CD8-positive, alpha-beta memory T cell (primary cell): ENCODE data around the gene COL24A1. TPM values are rescaled to one million over a fixed set of nuclear protein-coding genes. Genes with fewer than 3 reads are reported as not detected.
"Not testable (repeated sequence)": the region's sequence is repeated elsewhere in the genome, so short reads cannot be mapped to it uniquely, and the experiment has no call there.

Source experiments
- CTCF ChIA-PET: fragments of 350-600 bp; sonication (Branson Sonifier 250); formaldehyde crosslinking; loops from one replicate; lab custom pipeline; 2021; ENCODE audit warnings: antibody characterized with exemption; lab: Charles Lee
- POLR2A ChIA-PET: fragments of 350-600 bp; sonication (Branson Sonifier 250); formaldehyde crosslinking; loops from one replicate; lab custom pipeline; 2021; ENCODE audit warnings: antibody characterized with exemption; lab: Charles Lee
- DNase-seq, 5 donors: peaks; one replicate each; pipeline versions ENCODE4 v3.0.0 to v3.0.0-alpha.2; 2020 to 2022; ENCODE audit warnings: mixed read lengths in 1 of 5
- H3K27ac ChIP-seq: one replicate; pipeline ENCODE4 v1.7.0; 2013; ENCODE audit warnings: low read depth, mild to moderate bottlenecking, low read length, moderate library complexity
- H3K27me3 ChIP-seq: 2 replicates; pipeline ENCODE4 v1.7.0; 2013; ENCODE audit warnings: low read length, mild to moderate bottlenecking; ENCODE audit not compliant: insufficient read depth, poor library complexity, severe bottlenecking
- H3K36me3 ChIP-seq: 2 replicates; pipeline ENCODE4 v1.7.0; 2013; ENCODE audit warnings: mild to moderate bottlenecking, low read length, moderate library complexity; ENCODE audit not compliant: insufficient read depth
- H3K4me1 ChIP-seq: 2 replicates; pipeline ENCODE4 v1.7.0; 2013; ENCODE audit warnings: mild to moderate bottlenecking, low read length, moderate library complexity; ENCODE audit not compliant: insufficient read depth
- H3K4me3 ChIP-seq: 2 replicates; pipeline ENCODE4 v1.7.0; 2013; ENCODE audit warnings: mild to moderate bottlenecking, low read length
- H3K9me3 ChIP-seq: 2 replicates; pipeline ENCODE4 v1.7.0; 2013; ENCODE audit warnings: mild to moderate bottlenecking, low read length
- H3K27ac Mint-ChIP-seq, 8 donors: one replicate each; pipeline ENCODE4 v1.8.0; 2020 to 2021; ENCODE audit warnings: mixed read lengths in 8 of 8, mild to moderate bottlenecking in 6 of 8, inconsistent platforms in 3 of 8, moderate library complexity in 3 of 8
- H3K27me3 Mint-ChIP-seq, 2 donors: one replicate each; pipeline ENCODE4 v1.8.0; 2020 to 2021; ENCODE audit warnings: mixed read lengths in 2 of 2, mild to moderate bottlenecking in 1 of 2, moderate library complexity in 1 of 2
- H3K36me3 Mint-ChIP-seq, 3 donors: one replicate each; pipeline ENCODE4 v1.8.0; 2020 to 2021; ENCODE audit warnings: mixed read lengths in 3 of 3, inconsistent platforms in 1 of 3, mild to moderate bottlenecking in 1 of 3
- H3K4me1 Mint-ChIP-seq, 3 donors: one replicate each; pipeline ENCODE4 v1.8.0; 2020 to 2021; ENCODE audit warnings: mixed read lengths in 3 of 3, inconsistent platforms in 1 of 3, mild to moderate bottlenecking in 1 of 3
- H3K4me3 Mint-ChIP-seq, 7 donors: one replicate each; pipeline ENCODE4 v1.8.0; 2020 to 2021; ENCODE audit warnings: mixed read lengths in 7 of 7, mild to moderate bottlenecking in 6 of 7, moderate library complexity in 4 of 7, inconsistent platforms in 2 of 7
- H3K9me3 Mint-ChIP-seq, 5 donors: one replicate each; pipeline ENCODE4 v1.8.0; 2020 to 2022; ENCODE audit warnings: mixed read lengths in 5 of 5, mild to moderate bottlenecking in 3 of 5, moderate library complexity in 2 of 5, inconsistent platforms in 1 of 5
- polyA plus RNA-seq: library from polyadenylated mRNA; unstranded; fragments of 300-500 nt; fragmentation: Illumina TruSeq; gene quantifications from one replicate; pipeline ENCODE4 v1.2.3, GENCODE V29; 2021
- total RNA-seq, 2 experiments: library from RNA; stranded (reverse); gene quantifications; one replicate each; pipeline ENCODE4 v1.2.3, GENCODE V29; 2021

The COL24A1 gene
- total and polyA plus RNA-seq, 3 experiments from 2014 or later = not detected

GRCh38 chr1:85718678-85719340 is 437.8 kb downstream of the COL24A1 start:
- no peak overlapping the region for H3K4me3 Mint-ChIP-seq
- CTCF ChIA-PET = interaction anchor here (0.7 kb wide), 1 partner anchor 10 kb away, joined by 3 read pairs; no protein-coding TSS in a partner anchor
- DNase-seq = no peak
- peaks cover 1% of the 10 kb centered on the region for H3K27me3 ChIP-seq
- H3K27me3 Mint-ChIP-seq = peaks cover 10 to 38% of the 10 kb centered on the region in 2 donors
- peaks cover 18 to 29% (median 23%) of the 10 kb centered on the region in 5 donors for H3K9me3 Mint-ChIP-seq
- H3K27ac ChIP-seq = no peak overlapping the region
- peaks cover 0 to 4% (median 0%) of the 10 kb centered on the region in 3 donors for H3K4me1 Mint-ChIP-seq
- no peak overlapping the region for H3K4me3 ChIP-seq
- no peaks in the 10 kb centered on the region for H3K4me1 ChIP-seq
- H3K27ac Mint-ChIP-seq = no peak overlapping the region
- no peaks in the 10 kb centered on the region for H3K9me3 ChIP-seq
- peaks cover under 1% of the 10 kb centered on the region for H3K36me3 ChIP-seq
- POLR2A ChIA-PET = no interaction called here
- H3K36me3 Mint-ChIP-seq = peaks cover 0 to 18% (median 0%) of the 10 kb centered on the region in 3 donors

DNA sequence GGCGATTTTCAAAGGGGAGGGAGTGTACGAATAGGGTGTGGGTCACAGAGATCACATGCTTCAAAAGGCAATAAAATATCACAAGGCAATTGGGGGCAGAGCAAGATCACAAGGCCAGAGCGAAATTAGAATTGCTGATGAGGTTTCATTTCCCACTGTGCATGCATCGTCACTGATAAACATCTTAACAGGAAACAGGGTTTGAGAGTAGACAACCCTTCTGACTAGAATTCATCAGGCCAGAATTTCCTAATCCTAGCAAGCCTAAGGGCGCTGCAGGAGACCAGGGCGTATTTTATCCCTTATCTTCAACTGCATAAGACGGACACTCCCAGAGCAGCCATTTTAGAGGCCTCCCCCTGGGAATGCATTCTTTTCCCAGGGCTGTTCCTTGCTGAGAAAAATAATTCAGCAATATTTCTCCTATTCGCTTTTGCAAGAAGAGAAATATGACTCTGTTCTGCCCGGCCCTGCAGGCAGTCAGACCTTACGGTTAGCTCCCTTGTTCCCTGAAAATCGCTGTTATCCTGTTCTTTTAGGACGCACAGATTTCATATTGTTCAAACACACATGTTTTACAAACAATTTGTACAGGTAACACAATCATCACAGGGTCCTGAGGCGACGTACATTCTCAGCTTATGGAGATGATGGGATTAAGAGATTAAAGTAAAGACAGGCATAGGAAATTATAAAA is 442.0 kb downstream of the COL24A1 start:
- H3K4me1 ChIP-seq, H3K36me3 ChIP-seq, H3K9me3 ChIP-seq, H3K4me3 Mint-ChIP-seq, H3K27ac Mint-ChIP-seq, H3K27ac ChIP-seq, H3K4me1 Mint-ChIP-seq, H3K4me3 ChIP-seq, CTCF ChIA-PET, DNase-seq, POLR2A ChIA-PET, H3K27me3 ChIP-seq: not testable (repeated sequence)
- H3K36me3 Mint-ChIP-seq = peaks cover 0 to 16% (median 0%) of the 10 kb centered on the region in 3 donors
- peaks cover 4 to 35% of the 10 kb centered on the region in 2 donors for H3K27me3 Mint-ChIP-seq
- H3K9me3 Mint-ChIP-seq = peaks cover 9 to 16% (median 10%) of the 10 kb centered on the region in 5 donors

DNA sequence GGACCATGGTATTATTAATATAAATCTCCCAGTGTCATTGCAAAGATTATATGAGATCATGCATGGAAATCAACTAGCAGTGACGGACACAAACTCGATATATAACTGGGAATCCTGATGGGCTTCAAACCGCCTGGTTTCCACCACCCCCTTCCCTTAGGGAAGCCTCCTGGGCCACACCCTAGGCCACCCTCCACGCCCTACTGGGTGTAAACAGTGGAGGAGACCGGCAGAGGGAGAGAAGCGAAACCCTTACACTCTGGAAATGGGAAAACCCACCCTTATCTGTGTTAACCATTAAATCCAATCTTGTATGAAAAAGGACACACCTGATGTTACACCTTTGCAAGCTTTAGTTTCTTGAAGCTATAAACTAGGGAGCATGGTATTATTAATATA is 447.7 kb downstream of the COL24A1 start:
- Histone ChIP-seq H3K27me3 (peaks cover 5% of the 10 kb centered on the region), H3K36me3 (peaks cover 4% of the 10 kb centered on the region), H3K9me3 (no peaks in the 10 kb centered on the region), H3K4me3 (peak overlapping the region; percentile 93), H3K4me1 (peaks cover 20% of the 10 kb centered on the region), H3K27ac (peak overlapping the region; percentile 72)
- Mint-ChIP-seq H3K9me3 (peaks cover 0 to 3% (median 2%) of the 10 kb centered on the region in 5 donors), H3K27ac (no peak overlapping the region), H3K36me3 (peaks cover 10 to 20% (median 13%) of the 10 kb centered on the region in 3 donors), H3K4me3 (no peak overlapping the region), H3K4me1 (peaks cover 0 to 25% (median 21%) of the 10 kb centered on the region in 3 donors), H3K27me3 (peaks cover 2 to 6% of the 10 kb centered on the region in 2 donors)
- CTCF ChIA-PET = interaction anchor here (0.6 to 1.5 kb wide), 4 partner anchors 10 to 33 kb away, joined by 3 read pairs; no protein-coding TSS in a partner anchor
- POLR2A ChIA-PET = interaction anchor here (1.0 to 1.3 kb wide), 2 partner anchors 8 to 9 kb away, joined by 3 read pairs; no protein-coding TSS in a partner anchor
- no peak for DNase-seq

DNA sequence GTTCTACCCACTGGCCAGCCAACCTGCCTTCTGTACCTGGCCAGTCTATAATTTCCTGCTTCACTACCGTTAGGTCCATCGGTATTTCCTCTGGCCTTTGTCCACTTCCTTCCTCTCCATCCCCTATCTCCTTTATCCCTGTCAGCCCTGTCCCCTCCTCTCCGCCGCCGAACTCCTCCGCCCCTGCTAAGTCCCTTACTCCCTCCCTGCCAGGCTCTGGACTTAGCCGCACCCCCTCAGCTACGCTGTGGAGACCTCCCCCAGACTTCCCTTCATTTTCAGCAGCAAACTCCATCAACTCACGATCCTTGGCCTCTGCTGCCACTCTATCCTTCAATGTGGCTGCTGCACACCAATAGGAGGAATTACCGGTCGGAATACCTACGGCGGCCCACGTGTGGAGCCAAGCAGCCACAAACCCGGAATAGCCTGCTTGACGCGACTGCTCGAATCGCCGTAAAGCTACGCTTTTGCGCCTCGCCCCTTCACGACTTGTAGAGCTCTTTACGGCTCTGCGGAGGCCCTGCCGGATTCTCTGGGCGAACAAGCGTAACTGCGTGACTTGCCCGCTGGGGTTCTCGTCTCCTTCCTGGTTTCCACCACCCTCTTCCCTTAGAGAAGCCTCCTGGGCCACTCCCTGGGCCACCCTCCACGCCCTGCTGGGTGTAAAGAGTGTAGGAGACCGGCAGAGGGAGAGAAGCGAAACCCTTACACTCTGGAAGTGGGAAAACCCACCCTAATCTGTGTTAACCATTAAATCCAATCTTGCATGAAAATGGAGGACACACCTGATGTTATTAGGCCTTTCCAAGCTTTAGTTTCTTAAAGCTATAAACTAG is 448.4 kb downstream of the COL24A1 start, which contains the start of gene ZNHIT6:
Gene ZNHIT6, minus strand, starts transcription at position 444 of the 839 bp plus-strand sequence. Its CDS starts 149 bp downstream, at position 295.
- Histone ChIP-seq H3K9me3 (no peaks in the 10 kb centered on the region), H3K27ac (peak within 1 kb of the TSS; percentile 72), H3K4me1 (peaks cover 20% of the 10 kb centered on the region), H3K4me3 (peak within 1 kb of the TSS; percentile 93), H3K36me3 (peaks cover 2% of the 10 kb centered on the region), H3K27me3 (no peaks in the 10 kb centered on the region)
- H3K27me3 Mint-ChIP-seq = no peaks in the 10 kb centered on the region
- peaks cover 0 to 31% (median 25%) of the 10 kb centered on the region in 3 donors for H3K4me1 Mint-ChIP-seq
- DNase-seq = peak; percentile 77 to 92 (median 88)
- no peak within 1 kb of the TSS for H3K4me3 Mint-ChIP-seq
- no peaks in the 10 kb centered on the region for H3K9me3 Mint-ChIP-seq
- peaks cover 15 to 26% (median 19%) of the 10 kb centered on the region in 3 donors for H3K36me3 Mint-ChIP-seq
- H3K27ac Mint-ChIP-seq = no peak within 1 kb of the TSS
- ChIA-PET CTCF (interaction anchor here (0.6 to 1.5 kb wide), 5 partner anchors 10 to 32 kb away, joined by 3 to 4 read pairs (median 3); no protein-coding TSS in a partner anchor), POLR2A (interaction anchor here (0.6 to 1.3 kb wide), 3 partner anchors 8 to 1621 kb away, joined by 3 to 4 read pairs (median 3); no protein-coding TSS in a partner anchor)

- ChIA-PET POLR2A (interaction anchor here (0.6 kb wide), 1 partner anchor 1622 kb away, joined by 4 read pairs; no protein-coding TSS in a partner anchor), CTCF (no interaction called here)
- Mint-ChIP-seq H3K4me1 (peaks cover 0 to 37% (median 25%) of the 10 kb centered on the region in 3 donors), H3K4me3 (no peak overlapping the region), H3K9me3 (no peaks in the 10 kb centered on the region), H3K27me3 (no peaks in the 10 kb centered on the region), H3K36me3 (peaks cover 15 to 32% (median 22%) of the 10 kb centered on the region in 3 donors), H3K27ac (no peak overlapping the region)
- no peaks in the 10 kb centered on the region for H3K27me3 ChIP-seq
- peak overlapping the region; percentile 93 for H3K4me3 ChIP-seq
- H3K9me3 ChIP-seq = no peaks in the 10 kb centered on the region
- H3K36me3 ChIP-seq = peaks cover 5% of the 10 kb centered on the region
- DNase-seq = no peak
- H3K4me1 ChIP-seq = peaks cover 20% of the 10 kb centered on the region
- peak overlapping the region; percentile 72 for H3K27ac ChIP-seq
Observed at GRCh38 chr1:85707267-85707989, 449.1 kb downstream of the COL24A1 start.

GRCh38 chr1:85705940-85706339 is 450.6 kb downstream of the COL24A1 start:
- Mint-ChIP-seq H3K27ac (peak overlapping the region in 2 of 8 donors; percentile 25 to 30), H3K4me1 (peaks cover 0 to 39% (median 29%) of the 10 kb centered on the region in 3 donors), H3K27me3 (no peaks in the 10 kb centered on the region), H3K4me3 (peak overlapping the region in 6 of 7 donors; percentile 19 to 69 (median 53)), H3K9me3 (no peaks in the 10 kb centered on the region), H3K36me3 (peaks cover 15 to 46% (median 28%) of the 10 kb centered on the region in 3 donors)
- Histone ChIP-seq H3K27me3 (no peaks in the 10 kb centered on the region), H3K4me1 (peaks cover 20% of the 10 kb centered on the region), H3K36me3 (peaks cover 16% of the 10 kb centered on the region), H3K27ac (no peak overlapping the region), H3K9me3 (no peaks in the 10 kb centered on the region), H3K4me3 (no peak overlapping the region)
- no peak for DNase-seq
- POLR2A ChIA-PET = no interaction called here
- CTCF ChIA-PET = no interaction called here

- ChIA-PET CTCF (no interaction called here), POLR2A (interaction anchor here (1.0 kb wide), 1 partner anchor 8 kb away, joined by 3 read pairs; the partner anchor contains the start of gene ZNHIT6)
- no peak overlapping the region for H3K4me3 ChIP-seq
Observed at GRCh38 chr1:85700422-85700821, 456.1 kb downstream of the COL24A1 start.

More at GRCh38 chr1:85700422-85700821, 456.1 kb downstream of the COL24A1 start:
- H3K27me3 Mint-ChIP-seq = no peaks in the 10 kb centered on the region
- H3K27ac Mint-ChIP-seq = no peak overlapping the region
- H3K4me1 Mint-ChIP-seq = peaks cover 20 to 54% (median 21%) of the 10 kb centered on the region in 3 donors
- Histone ChIP-seq H3K4me1 (no peaks in the 10 kb centered on the region), H3K27ac (no peak overlapping the region), H3K36me3 (peaks cover 17% of the 10 kb centered on the region), H3K9me3 (no peaks in the 10 kb centered on the region), H3K27me3 (no peaks in the 10 kb centered on the region)
- no peak for DNase-seq
- H3K4me3 Mint-ChIP-seq = no peak overlapping the region
- no peaks in the 10 kb centered on the region for H3K9me3 Mint-ChIP-seq
- H3K36me3 Mint-ChIP-seq = peaks cover 7 to 77% (median 36%) of the 10 kb centered on the region in 3 donors
